GM15510 (cell line): ENCODE results near the gene OR4K5.

Source experiments
- POLR2A ChIP-seq: IDR thresholded peaks from 3 replicates; pipeline ENCODE4 v1.6.1; 2011; ENCODE audit warnings: borderline replicate concordance; ENCODE audit not compliant: insufficient read length; ENCODE audit errors: extremely low read depth

Gene OR4K5, protein sequence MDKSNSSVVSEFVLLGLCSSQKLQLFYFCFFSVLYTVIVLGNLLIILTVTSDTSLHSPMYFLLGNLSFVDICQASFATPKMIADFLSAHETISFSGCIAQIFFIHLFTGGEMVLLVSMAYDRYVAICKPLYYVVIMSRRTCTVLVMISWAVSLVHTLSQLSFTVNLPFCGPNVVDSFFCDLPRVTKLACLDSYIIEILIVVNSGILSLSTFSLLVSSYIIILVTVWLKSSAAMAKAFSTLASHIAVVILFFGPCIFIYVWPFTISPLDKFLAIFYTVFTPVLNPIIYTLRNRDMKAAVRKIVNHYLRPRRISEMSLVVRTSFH

DNA sequence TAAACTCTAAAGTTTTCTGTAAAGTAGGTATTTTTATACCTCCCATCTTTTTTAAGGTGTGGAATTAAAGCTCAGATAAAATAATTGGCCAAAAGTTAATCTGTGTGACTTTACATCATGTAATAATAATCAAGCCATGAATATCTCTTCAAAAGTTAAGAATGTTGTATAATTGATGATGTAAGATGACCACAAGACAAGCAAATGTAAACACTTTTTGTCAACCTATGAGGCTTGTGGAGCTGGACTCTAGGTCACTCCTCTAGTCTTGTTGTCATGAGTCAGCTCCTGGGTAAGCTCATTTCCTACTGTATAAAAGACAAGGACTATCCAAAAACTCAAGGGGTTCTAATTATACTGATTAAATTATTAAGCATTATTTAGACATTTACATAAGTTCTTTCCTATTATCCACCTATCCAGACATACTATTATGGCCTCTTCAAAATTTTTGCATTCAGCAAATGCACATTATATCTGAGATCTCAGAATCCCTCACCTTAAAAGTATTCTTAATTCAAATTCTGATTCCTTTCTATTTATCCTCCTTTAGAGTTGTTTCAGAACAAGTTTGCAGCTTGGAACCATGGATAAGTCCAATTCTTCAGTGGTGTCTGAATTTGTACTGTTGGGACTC is at the start of gene OR4K5:
TSS of gene OR4K5 (plus strand) at position 587 of the 637 bp plus-strand sequence. CDS start at position 587, 0 bp downstream.
- TF ChIP-seq POLR2A: no peak

DNA sequence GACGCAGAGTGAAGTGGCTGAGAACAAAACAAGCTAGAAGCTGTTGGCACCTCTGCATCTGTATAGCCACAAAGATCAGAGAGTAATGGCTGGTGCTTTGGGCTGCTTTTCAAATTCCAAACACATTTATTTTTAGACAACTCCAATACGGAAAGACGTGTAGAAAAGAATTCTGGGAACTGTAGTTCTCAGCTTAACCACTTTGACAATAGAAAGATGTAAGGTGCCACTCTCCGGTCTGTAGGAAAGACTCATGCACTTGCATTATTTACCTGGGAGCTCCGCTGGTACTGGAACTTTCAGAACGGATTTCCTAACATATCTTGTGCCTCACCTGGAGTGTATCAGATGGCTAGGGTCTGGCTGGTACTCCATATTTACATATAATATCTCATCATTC is 47.2 kb upstream of the OR4K5 start:
- no peak for TF ChIP-seq POLR2A

DNA sequence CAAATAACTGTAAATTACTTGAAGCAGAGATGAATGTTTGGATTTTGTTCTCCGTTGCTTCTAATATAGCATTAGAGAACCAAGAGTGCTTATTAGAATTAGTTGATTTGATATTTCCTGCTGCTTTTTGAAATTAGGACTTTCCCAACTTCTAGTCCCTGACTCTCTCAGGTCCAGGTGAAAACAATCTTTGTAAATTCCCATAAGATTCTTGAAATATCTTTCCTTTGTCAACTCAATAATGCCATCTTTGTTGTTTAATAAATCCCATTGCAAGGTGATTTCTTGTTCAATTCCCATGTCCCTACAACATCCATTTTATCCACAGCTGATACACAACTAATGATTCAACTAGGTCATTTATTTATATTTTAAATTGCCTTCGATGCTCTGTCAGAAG is 45.6 kb upstream of the OR4K5 start, which contains the start of gene OR4K2:
TSS of gene OR4K2 (plus strand) at position 301 of the 400 bp plus-strand sequence. CDS start 1,126 bp downstream, outside the sequence.
- TF ChIP-seq POLR2A: no peak

DNA sequence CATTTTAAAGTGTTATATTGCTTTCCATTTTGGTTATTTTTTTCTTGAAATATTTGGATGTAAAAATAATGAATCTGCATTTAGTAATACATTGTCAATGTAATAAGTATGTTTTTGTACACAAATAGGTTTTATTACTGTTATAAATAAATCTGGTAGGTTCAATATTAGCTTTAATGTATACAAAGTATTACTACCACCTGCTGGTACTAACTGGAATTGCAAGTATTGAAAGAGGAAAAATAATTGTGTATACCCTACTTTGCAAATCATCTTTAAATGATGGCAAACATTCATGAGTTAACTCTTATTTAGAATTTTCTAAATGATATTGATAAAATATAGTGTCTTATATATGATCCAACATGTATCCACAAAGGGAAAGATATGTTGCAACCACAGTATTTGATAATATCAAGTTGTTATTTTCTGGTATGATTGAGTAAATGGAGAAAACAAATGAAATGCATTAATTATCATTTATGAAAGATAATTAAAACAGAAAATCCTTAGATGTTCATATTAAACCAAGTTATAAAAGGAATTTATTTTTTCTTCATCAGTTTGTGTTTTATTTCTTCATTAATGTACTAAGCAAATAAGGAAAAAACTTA is 42.3 kb upstream of the OR4K5 start:
- TF ChIP-seq POLR2A: no peak

DNA sequence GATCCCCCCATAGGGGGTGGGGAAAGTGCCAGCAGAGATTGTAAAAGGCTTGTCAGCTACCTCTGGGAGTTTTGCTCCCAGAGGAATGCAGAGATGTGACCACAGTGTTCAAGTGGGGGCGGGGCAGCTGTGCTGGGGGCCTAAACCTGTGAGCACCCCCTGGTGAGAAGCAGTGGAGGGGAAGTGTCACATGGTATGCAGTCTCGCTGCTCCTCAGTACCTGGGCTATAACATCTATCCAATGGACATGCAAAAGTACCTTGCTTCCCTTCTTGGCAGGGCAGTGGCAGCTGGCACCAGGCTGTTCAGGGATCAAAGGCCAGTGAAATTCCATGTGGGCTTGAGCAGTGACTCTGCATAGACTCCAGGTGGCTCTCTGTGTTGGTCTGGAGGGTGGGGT is 25.1 kb upstream of the OR4K5 start:
- no peak for TF ChIP-seq POLR2A

DNA sequence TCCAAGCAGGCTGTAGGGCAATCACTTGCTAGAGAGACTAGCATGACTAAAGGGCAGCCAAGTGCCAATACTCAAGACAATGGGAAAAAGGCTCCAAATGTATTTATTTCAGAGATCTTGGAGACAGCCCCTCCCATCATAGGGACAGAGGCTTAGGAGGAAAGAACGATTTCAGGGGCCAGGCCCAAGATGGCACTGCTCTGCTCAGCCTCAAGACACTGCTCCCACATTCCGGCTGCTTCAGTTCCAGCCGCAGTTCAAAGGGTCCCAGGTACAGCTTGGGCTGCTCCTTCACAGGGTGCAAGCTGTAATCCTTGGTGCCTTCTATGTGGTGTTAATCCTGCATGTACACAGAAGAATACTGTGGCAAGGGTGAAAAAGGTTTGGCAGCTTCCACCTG is 19.4 kb upstream of the OR4K5 start:
- no peak for TF ChIP-seq POLR2A

DNA sequence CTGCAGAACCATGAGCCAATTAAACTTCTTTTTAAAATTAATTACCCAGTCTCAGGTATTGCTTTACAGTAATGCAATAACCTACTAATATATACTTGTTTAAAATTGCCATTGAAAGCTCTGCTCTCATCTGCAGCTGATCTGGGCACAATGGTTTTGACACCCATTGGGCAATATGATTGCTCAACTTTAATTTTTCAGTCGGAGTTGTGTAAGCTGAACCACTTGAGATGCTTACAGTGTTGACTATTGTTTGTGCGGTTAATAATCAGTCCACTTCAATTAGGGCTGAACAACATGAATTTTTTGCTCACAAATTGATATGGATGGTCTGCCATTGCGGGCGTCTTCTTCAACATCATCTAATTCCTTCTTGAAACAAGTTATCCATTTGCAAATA is 18.0 kb upstream of the OR4K5 start:
- TF ChIP-seq POLR2A: no peak

DNA sequence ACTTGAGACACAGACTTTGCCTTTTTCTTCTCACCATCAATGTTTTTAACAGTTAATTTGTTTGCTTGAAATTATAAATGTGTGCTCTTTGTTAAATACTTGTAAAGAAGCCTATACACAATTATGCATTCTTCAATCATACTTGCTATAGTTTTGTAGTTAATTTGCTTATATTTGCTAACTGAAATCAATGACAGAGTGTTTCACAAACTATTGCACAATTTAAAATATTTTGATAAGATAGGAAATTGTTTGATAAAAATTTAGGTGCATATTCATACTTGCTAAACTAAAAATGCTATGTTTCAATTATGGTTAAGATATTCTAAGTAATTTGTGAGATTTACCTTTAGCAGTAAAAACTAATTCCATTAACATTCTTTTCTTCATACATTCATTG is 13.7 kb upstream of the OR4K5 start:
- no peak for TF ChIP-seq POLR2A

DNA sequence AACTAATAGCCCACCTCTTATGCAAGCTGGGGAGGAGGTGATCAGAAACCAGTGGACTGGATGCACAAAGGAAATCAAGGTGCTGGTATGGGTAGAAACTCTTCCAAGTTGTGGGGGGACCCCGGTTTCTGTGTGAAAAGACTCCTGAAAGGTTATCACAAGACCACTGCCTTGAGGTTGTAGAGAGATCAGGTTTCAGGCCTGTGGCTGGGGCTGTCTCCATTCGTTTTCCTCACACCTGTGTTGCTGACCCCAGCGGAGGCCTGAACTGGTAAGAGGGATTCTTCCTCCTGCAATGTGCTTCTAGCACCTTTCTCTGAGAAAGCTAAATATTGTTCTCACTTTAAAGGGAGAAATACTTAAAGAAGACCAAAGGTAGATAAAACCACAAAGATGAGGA is 9.3 kb upstream of the OR4K5 start:
- TF ChIP-seq POLR2A: no peak

DNA sequence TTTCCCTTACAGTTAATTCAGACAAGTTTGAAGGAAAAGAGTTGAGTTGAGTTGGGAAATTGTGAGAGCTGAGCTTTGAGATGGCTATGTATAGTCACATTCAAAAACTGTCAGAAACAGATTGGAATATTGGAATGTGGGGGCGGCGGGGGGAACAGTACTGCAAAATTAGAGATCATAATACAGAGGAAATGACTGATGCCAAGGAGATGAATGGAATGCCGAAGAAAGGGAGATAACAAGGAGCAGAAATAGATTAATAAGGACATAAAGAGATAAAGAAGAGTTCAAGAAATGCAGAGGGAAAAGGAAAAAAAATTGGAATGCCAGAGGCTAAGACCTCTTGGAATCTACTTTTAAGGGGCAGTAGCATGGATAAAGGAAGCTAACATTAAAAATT is 3.2 kb upstream of the OR4K5 start:
- TF ChIP-seq POLR2A: no peak

DNA sequence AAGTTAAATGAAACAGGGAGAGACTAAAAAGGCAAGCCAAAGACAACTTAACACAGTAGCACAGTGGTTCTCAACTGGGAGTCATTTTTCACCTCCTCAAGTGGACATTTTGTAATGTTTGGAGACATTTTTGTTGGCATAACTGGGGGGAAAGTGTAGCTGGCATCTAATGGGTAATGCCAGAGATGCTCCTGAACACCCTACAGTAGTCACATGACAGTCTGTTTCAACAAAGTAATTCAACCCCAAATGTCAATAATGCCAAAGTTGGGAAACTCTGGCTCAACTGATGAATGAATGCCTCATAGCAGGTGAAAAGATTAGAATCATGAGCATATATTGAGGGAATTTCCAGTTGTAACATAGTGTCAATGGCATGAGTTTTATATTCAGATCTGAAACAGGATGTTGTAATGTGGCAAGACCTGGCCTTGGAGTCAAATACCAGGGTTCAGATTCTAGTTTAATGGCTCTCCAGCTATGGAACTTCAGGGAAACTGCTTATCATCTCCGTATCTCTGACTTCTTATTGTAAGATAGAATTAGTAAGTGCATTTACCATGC is 2.4 kb upstream of the OR4K5 start:
- no peak for TF ChIP-seq POLR2A

DNA sequence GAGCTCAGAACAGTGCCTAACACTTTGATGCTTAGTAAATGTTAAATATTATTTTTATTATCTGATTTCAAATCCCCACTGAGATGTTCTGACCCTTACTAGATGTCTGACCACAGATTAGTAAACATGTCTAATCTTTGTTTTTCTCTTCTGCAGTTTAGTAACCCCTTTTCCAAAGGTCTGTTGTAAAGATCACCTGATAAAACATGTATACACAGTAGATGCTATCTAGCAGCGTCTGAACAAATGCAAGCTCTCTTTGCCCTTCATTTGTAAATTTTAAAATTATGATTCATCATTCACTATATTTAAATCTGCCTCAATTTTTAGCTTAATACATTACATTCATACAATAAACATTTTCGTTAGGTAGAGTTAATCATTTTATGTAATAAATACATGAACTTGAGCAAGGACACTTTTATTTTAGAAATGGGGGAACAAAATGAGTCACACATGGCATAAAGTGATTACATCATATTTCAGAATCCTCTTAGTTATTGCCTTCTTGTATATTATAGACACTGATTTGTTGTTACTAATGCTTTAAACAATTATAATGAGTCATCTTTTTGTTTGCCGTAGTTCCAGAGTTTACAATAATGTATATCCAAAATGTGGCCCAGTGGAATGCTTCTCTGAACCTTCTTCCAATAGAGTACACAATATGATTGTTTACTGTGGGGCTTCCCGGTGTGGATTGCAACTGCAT is 1.7 kb upstream of the OR4K5 start:
- TF ChIP-seq POLR2A: no peak

DNA sequence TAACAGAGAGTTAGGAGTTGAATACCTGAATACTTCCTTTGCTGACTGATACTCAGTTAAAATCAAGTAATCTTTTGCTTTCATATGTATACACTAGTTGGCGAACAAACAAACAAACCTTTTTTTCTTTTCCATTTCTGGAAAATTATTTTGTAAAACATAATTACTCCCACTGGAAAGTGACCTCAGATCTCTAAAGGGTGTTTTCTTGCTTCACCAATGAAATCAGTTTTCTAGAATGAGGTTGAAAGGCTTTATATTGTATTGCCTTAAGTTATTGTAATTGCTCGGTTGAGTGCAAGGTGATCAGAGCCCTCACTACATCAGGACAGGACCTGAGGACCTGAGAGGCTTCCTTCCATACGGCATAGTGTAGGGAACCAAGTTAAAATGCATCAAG is 10.2 kb downstream of the OR4K5 start, which contains the start of gene OR4K1:
TSS of gene OR4K1 (plus strand) at position 301 of the 400 bp plus-strand sequence. CDS start 4,750 bp downstream, outside the sequence.
- TF ChIP-seq POLR2A: no peak

DNA sequence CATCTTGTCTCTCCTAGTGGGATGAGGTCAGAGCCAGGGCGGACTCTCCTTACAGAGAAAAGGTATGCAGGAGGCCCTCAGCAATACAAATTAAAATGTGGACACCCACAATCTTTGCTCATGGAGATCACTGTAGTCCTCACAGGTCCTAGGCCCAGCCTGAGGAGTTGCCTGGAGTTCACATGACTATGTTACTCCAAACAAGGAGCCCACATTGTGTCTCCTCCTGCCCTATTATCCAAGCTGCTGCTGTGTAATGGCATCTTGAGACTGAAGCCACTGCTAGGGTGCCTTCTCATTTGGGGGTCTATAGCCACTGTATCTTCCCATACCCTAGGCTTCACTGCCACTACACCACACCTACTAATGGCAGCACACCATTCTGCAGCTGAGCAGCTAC is 21.3 kb downstream of the OR4K5 start:
- no peak for TF ChIP-seq POLR2A
